Panc1 (cell line): ENCODE results near the gene CEP170. TPM values are rescaled to one million over a fixed set of nuclear protein-coding genes. Genes with fewer than 3 reads are reported as not detected.
A peak's percentile ranks its signal among the peaks of the same experiment; 100 is the strongest.

ENCODE experiments used
- ATAC-seq: fragments of 200-7000 bp; cut with Tn5 transposase; 2 replicates; pipeline ENCODE4 v1.9.1; 2020; ENCODE audit warnings: mild to moderate bottlenecking, moderate library complexity
- BruUV-seq: library from RNA; stranded (reverse); fragments of 400-500 nt; replicated peaks from 2 replicates; lab custom pipeline; 2021; lab: Mats Ljungman, UMichigan
- CTCF ChIA-PET: fragments of 300-600 bp; sonication (Branson Sonifier 250); formaldehyde crosslinking; loops from one replicate; lab custom pipeline; 2022; ENCODE audit warnings: antibody characterized with exemption; lab: Charles Lee
- POLR2A ChIA-PET: fragments of 300-600 bp; sonication (Branson Sonifier 250); formaldehyde crosslinking; loops from one replicate; lab custom pipeline; 2022; ENCODE audit warnings: antibody characterized with exemption; lab: Charles Lee
- DNase-seq: peaks from one replicate; pipeline ENCODE4 v3.0.0-alpha.2; 2010; ENCODE audit warnings: low read depth, low spot score
- H3K27ac ChIP-seq: 2 replicates; pipeline ENCODE4 v1.5.1; 2011; ENCODE audit warnings: mild to moderate bottlenecking, low read length, inconsistent platforms
- H3K27me3 ChIP-seq: fragments of 200-500 bp; sonication (Bioruptor generic); 2 replicates; pipeline ENCODE4 v1.6.0; 2014; ENCODE audit warnings: low read length, inconsistent platforms; ENCODE audit not compliant: control insufficient read depth, insufficient read depth
- H3K36me3 ChIP-seq: fragments of 200-500 bp; sonication (Bioruptor generic); 2 replicates; pipeline ENCODE4 v1.5.1; 2014; ENCODE audit warnings: inconsistent platforms, mild to moderate bottlenecking, low read length, moderate library complexity; ENCODE audit not compliant: control insufficient read depth, insufficient read depth
- H3K4me1 ChIP-seq: 2 replicates; pipeline ENCODE4 v1.5.1; 2011; ENCODE audit warnings: inconsistent platforms, mild to moderate bottlenecking, low read length, moderate library complexity; ENCODE audit not compliant: control insufficient read depth, insufficient read depth
- H3K4me3 ChIP-seq, 2 experiments: 2 replicates each; pipeline ENCODE4 v1.5.1; 2011 to 2012; ENCODE audit warnings: low read depth in 2 of 2, low read length in 2 of 2, mild to moderate bottlenecking in 2 of 2, inconsistent platforms in 1 of 2, moderate library complexity in 1 of 2
- H3K9me3 ChIP-seq: fragments of 200-500 bp; sonication (Bioruptor generic); 2 replicates; pipeline ENCODE4 v1.5.1; 2014; ENCODE audit warnings: low read depth, mild to moderate bottlenecking, inconsistent platforms, low read length, moderate library complexity; ENCODE audit not compliant: control insufficient read depth, insufficient read depth
- CTCF ChIP-seq: fragments of 450-650 bp; IDR thresholded peaks from 2 replicates; pipeline ENCODE4 v1.5.1; 2017; ENCODE audit warnings: mild to moderate bottlenecking
- POLR2AphosphoS5 ChIP-seq: IDR thresholded peaks from 2 replicates; pipeline ENCODE4 v1.6.1; 2012; ENCODE audit warnings: mild to moderate bottlenecking, low read depth, low read length, moderate library complexity
- REST ChIP-seq, 2 experiments: IDR thresholded peaks; 2 replicates each; pipeline ENCODE4 v1.6.1; 2011 to 2012; ENCODE audit warnings: low read depth in 2 of 2, control low read depth in 1 of 2, low read length in 1 of 2, mild to moderate bottlenecking in 1 of 2, moderate library complexity in 1 of 2; ENCODE audit not compliant: insufficient read depth in 1 of 2
- SIN3A ChIP-seq: IDR thresholded peaks from 2 replicates; pipeline ENCODE4 v1.6.1; 2012; ENCODE audit warnings: low read depth, mild to moderate bottlenecking, low read length, moderate library complexity, borderline replicate concordance; ENCODE audit not compliant: insufficient read depth
- TCF7L2 ChIP-seq: IDR thresholded peaks from 2 replicates; pipeline ENCODE4 v1.6.1; 2011; ENCODE audit warnings: mild to moderate bottlenecking, low read depth, low read length, inconsistent platforms
- in situ Hi-C: cut with HindIII; loops from 2 replicates; pipeline ENCODE4 v1.10.0; 2016; ENCODE audit warnings: low sequenced_read_pairs, low pct_unique_long_range_greater_than_20kb
- intact Hi-C: fragments of 100-400 bp; cut with micrococcal nuclease; formaldehyde crosslinking; loops from one replicate; pipeline ENCODE4 v1.10.0; 2022; ENCODE audit not compliant: unreplicated experiment
- total RNA-seq: library from RNA; stranded (reverse); gene quantifications from one replicate; pipeline ENCODE4 v1.2.1, GENCODE V29; 2021; ENCODE audit not compliant: unreplicated experiment

Gene CEP170
- total RNA-seq, 1 experiment from 2014 or later, result 89.3 TPM

- Histone ChIP-seq H3K4me1 (peaks cover 22% of the 10 kb centered on the region), H3K9me3 (no peaks in the 10 kb centered on the region), H3K4me3 (peak overlapping the region; percentile 92 to 97), H3K27ac (peak overlapping the region; percentile 79), H3K36me3 (peaks cover 4% of the 10 kb centered on the region), H3K27me3 (no peaks in the 10 kb centered on the region)
- intact Hi-C loops (no loop called here), in situ Hi-C loops (no loop called here)
- TF ChIP-seq REST (IDR thresholded peaks at IDR 0.05; ENCODE audit: insufficient read depth in 1 of 2, low read depth in 2 of 2, low read length in 1 of 2) (no peak), SIN3A (no peak), CTCF (no peak), POLR2AphosphoS5 (no peak), TCF7L2 (no peak)
- no TSS peak for BruUV-seq
- ChIA-PET CTCF (no interaction called here), POLR2A (no interaction called here)
- ATAC-seq, result no peak
- DNase-seq, result no peak
Observed at GRCh38 chr1:243253211-243253925, 1.7 kb downstream of the CEP170 start.

DNA sequence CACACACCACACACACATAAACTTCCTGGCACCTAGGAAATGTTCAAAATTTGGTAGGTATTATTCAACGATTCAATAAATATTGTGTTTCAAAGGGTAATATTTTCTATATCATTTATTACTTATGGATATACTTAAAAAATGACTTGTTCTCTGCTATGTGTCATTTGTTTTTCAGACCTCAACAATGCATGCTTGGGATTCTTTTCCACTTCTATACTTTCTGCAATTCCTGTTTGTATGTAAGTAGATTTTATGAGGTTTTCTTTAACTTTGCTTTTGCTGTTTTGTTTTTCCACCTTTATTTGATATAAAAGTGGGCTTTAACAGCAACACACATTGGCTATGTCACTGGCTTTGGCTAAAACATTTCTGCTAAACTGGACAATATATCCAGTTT lies 3.5 kb downstream of the CEP170 start:
- intact Hi-C loops (no loop called here), in situ Hi-C loops (no loop called here)
- ATAC-seq, result no peak
- TF ChIP-seq POLR2AphosphoS5 (no peak), SIN3A (no peak), TCF7L2 (no peak), CTCF (no peak), REST (IDR thresholded peaks at IDR 0.05; ENCODE audit: insufficient read depth in 1 of 2, low read depth in 2 of 2, low read length in 1 of 2) (no peak)
- ChIA-PET POLR2A (no interaction called here), CTCF (no interaction called here)
- Histone ChIP-seq H3K4me1 (peaks cover 23% of the 10 kb centered on the region), H3K27ac (peak overlapping the region; percentile 26; the same call in 1 of the 2 replicates), H3K27me3 (no peaks in the 10 kb centered on the region), H3K36me3 (peaks cover 4% of the 10 kb centered on the region), H3K4me3 (no peak overlapping the region; a peak in 1 of 4 replicates), H3K9me3 (no peaks in the 10 kb centered on the region)
- DNase-seq, result no peak
- BruUV-seq, result TSS peak; percentile 9
